ENCODE data around the gene IKBKG.
A peak's percentile ranks its signal among the peaks of the same experiment; 100 is the strongest.

Gene IKBKG

GRCh38 chrX:154515090-154515965, 32.1 kb upstream of the IKBKG start:
- no peak for TF ChIP-seq CTCF (conservative IDR thresholded peaks at IDR 0.05; ENCODE audit: low read depth)
- no peak for DNase-seq (ENCODE audit: low spot score)
- H3K27ac ChIP-seq, result peak overlapping the region; percentile 79
- POLR2A ChIA-PET (ENCODE audit: low non-redundant PET), result no interaction called here
- CTCF ChIA-PET, result no interaction called here

GRCh38 chrX:154515966-154516655, 31.3 kb upstream of the IKBKG start, which contains the start of gene FAM3A:
TSS of gene FAM3A (minus strand) at chrX:154516232. CDS start at chrX:154515772, 460 bp downstream.
- peak within 1 kb of the TSS; percentile 79 for H3K27ac ChIP-seq
- ChIA-PET POLR2A (ENCODE audit: low non-redundant PET) (interaction anchor here (0.7 kb wide), 2 partner anchors 26 to 31 kb away, joined by 3 read pairs; partner anchors contain the start of gene SLC10A3), CTCF (interaction anchor here (0.5 kb wide), 1 partner anchor 143 kb away, joined by 3 read pairs; no protein-coding TSS in a partner anchor)
- no peak for TF ChIP-seq CTCF (conservative IDR thresholded peaks at IDR 0.05; ENCODE audit: low read depth)
- peak; percentile 76 for DNase-seq (ENCODE audit: low spot score)

- POLR2A ChIA-PET (ENCODE audit: low non-redundant PET), result interaction anchor here (0.7 kb wide), 2 partner anchors 26 to 32 kb away, joined by 3 read pairs; partner anchors contain the start of gene SLC10A3
- CTCF ChIA-PET, result interaction anchor here (0.5 kb wide), 1 partner anchor 143 kb away, joined by 3 read pairs; no protein-coding TSS in a partner anchor
- no peak for DNase-seq (ENCODE audit: low spot score)
Observed at GRCh38 chrX:154516656-154517100, 30.7 kb upstream of the IKBKG start.

GRCh38 chrX:154517101-154517781, 30.2 kb upstream of the IKBKG start:
- ChIA-PET POLR2A (ENCODE audit: low non-redundant PET) (no interaction called here), CTCF (no interaction called here)
- TF ChIP-seq CTCF (conservative IDR thresholded peaks at IDR 0.05; ENCODE audit: low read depth), result no peak
- no peak for DNase-seq (ENCODE audit: low spot score)
- peak overlapping the region; percentile 79 for H3K27ac ChIP-seq

More at GRCh38 chrX:154516656-154517100, 30.7 kb upstream of the IKBKG start:
- no peak for TF ChIP-seq CTCF (conservative IDR thresholded peaks at IDR 0.05; ENCODE audit: low read depth)
- peak overlapping the region; percentile 79 for H3K27ac ChIP-seq

- POLR2A ChIA-PET (ENCODE audit: low non-redundant PET), result no interaction called here
- CTCF ChIA-PET, result no interaction called here
- no peak for DNase-seq (ENCODE audit: low spot score)
- no peak for TF ChIP-seq CTCF (conservative IDR thresholded peaks at IDR 0.05; ENCODE audit: low read depth)
- no peak overlapping the region for H3K27ac ChIP-seq
Observed at GRCh38 chrX:154519389-154519788, 28.0 kb upstream of the IKBKG start.
